ENCODE measurements around the gene NUP85. TPM values are rescaled to one million over a fixed set of nuclear protein-coding genes. Genes with fewer than 3 reads are reported as not detected.
A peak's percentile ranks its signal among the peaks of the same experiment; 100 is the strongest.
"Not testable (repeated sequence)": the region's sequence is repeated elsewhere in the genome, so short reads cannot be mapped to it uniquely, and the experiment has no call there.

The NUP85 gene
- total RNA-seq, 1 donor from 2014 or later: 136 TPM

DNA sequence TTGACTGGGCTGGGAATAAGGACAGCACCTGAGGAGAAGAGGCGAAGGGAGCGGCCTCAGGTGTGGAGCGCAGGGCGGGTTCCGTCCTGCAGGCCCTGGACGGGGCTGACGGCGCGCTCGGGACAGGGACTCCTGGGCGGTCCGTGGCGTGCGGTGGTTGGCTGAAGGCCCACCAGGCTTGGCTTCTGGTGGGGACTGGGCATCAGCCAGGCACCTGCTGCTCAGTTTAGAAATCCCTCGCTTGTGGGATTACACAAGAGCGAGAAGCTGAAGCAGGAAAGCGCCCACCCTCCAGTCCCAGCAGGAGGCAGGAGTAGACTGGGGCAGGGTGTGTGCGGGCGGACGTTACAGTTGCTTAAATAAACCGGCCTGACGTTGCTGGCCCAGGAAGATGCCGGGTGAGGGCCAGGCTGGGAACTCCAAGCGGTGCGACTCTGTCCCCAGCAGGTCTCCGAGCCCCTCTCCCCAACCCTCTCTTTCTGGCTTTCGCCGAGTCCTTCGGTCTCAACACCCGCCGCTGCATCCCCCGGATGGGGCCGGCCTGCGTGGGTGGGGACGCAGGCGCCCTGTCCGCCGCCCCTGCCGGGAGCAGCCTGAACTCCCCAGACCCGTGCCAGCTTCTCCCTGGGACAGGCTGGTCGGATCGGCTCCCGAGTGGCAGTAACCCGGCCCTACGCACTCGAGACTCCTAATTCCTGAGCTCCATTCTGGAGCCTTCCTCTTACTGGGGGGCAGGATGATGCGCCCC lies 64.9 kb downstream of the NUP85 start:
- peak; percentile 89 for DNase-seq
- Mint-ChIP-seq H3K27me3 (no peaks in the 10 kb centered on the region), H3K9me3 (no peaks in the 10 kb centered on the region), H3K36me3 (ENCODE audit: low read depth) (peaks cover 48% of the 10 kb centered on the region), H3K4me1 (peaks cover 32% of the 10 kb centered on the region), H3K4me3 (peak overlapping the region; percentile 87), H3K27ac (peak overlapping the region; percentile 90)
- intact Hi-C loops (cut with micrococcal nuclease): loop anchor here (1.0 kb wide), 2 partner anchors 9 to 135 kb away; partner anchors contain the start of genes GGA3, GRB2 and MRPS7

DNA sequence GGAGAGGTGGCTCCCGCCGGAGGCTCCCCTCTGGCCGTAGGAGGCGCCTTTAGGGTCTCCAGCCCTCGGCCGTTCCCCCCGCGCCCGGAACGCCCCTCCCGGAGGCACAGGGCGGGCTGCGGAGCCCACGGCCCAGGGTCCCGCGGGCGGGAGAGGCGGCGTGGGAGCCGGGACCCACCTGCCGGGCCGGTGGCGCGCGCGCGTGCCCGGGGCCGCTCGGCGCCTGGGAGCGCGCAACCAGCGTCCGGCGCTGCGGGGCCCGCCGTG lies 65.4 kb downstream of the NUP85 start, which contains the start of gene MIF4GD:
MIF4GD (minus strand) TSS at position 266 of the 267 bp plus-strand sequence. CDS start 1,036 bp downstream, outside the sequence.
- Mint-ChIP-seq H3K27ac (peak within 1 kb of the TSS; percentile 90), H3K27me3 (no peaks in the 10 kb centered on the region), H3K9me3 (no peaks in the 10 kb centered on the region), H3K4me3 (peak within 1 kb of the TSS; percentile 89), H3K36me3 (ENCODE audit: low read depth) (peaks cover 46% of the 10 kb centered on the region), H3K4me1 (peaks cover 32% of the 10 kb centered on the region)
- intact Hi-C loops (cut with micrococcal nuclease): loop anchor here (1.0 kb wide), 4 partner anchors 10 to 141 kb away; partner anchors contain the start of genes GGA3, GRB2, MRPS7 and SLC25A19
- no peak for DNase-seq

- no peaks in the 10 kb centered on the region for H3K27me3 Mint-ChIP-seq
- no peaks in the 10 kb centered on the region for H3K9me3 Mint-ChIP-seq
- peak overlapping the region; percentile 89 for H3K4me3 Mint-ChIP-seq
- peak overlapping the region; percentile 87 for H3K27ac Mint-ChIP-seq
- intact Hi-C loops (cut with micrococcal nuclease): loop anchor here (1.0 kb wide), 2 partner anchors 18 to 141 kb away; partner anchors contain the start of gene SLC25A19
- H3K4me1 Mint-ChIP-seq: peaks cover 32% of the 10 kb centered on the region
- H3K36me3 Mint-ChIP-seq (ENCODE audit: low read depth): peaks cover 45% of the 10 kb centered on the region
- peak; percentile 97 for DNase-seq
Measured at GRCh38 chr17:75271233-75271954, 65.9 kb downstream of the NUP85 start.

DNA sequence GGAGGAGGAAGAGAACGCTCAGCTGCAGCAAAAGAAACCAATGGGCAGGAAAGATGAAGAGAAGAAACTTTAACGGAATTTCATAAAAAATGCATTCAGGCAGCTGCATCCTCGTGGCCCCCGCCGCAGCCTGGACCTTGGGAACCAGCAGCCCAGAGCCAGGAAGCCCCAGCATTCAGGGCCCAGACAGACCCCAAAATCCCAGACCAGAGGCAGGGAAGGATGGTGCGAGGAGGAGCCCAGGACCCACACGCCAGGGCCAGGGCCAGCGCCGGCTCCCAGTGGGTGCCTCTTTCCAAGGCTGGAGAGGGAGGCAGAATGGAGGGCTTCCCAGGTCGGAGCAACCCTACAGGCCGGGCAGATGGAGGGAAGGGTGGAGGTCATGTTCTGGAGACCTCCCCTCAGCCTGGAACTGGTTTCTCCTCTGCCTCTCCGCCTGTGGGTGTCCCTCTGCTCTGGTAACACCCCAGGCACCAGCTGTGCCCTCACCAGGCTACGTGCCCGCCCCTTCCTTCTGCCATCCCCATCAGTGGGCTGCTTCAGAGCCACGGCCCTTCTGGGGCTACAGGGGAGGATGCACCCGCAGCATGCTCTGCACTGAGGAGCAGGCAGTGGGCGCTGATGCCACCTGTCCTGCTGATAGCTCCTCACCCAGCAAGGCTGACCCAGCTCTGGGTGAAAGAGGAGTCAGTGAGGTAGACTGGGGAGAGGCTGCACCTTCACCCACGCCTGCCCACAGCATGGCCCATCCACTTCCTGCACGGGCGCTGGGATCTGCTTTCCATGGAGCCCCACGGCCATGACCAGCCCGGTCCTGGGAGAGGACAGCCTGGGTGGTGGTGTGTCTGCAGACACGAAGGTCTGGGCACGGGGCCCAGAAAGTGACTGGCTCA lies 66.7 kb downstream of the NUP85 start:
- peaks cover 41% of the 10 kb centered on the region for H3K36me3 Mint-ChIP-seq (ENCODE audit: low read depth)
- no peak for DNase-seq
- H3K27me3 Mint-ChIP-seq: no peaks in the 10 kb centered on the region
- no peaks in the 10 kb centered on the region for H3K9me3 Mint-ChIP-seq
- intact Hi-C loops (cut with micrococcal nuclease): loop anchor here (1.0 kb wide), 2 partner anchors 17 to 140 kb away; partner anchors contain the start of gene SLC25A19
- H3K27ac Mint-ChIP-seq: peak overlapping the region; percentile 87
- H3K4me3 Mint-ChIP-seq: peak overlapping the region; percentile 89
- H3K4me1 Mint-ChIP-seq: peaks cover 30% of the 10 kb centered on the region

GRCh38 chr17:75272848-75273184 lies 67.3 kb downstream of the NUP85 start:
- H3K27ac Mint-ChIP-seq: peak overlapping the region; percentile 69
- H3K27me3 Mint-ChIP-seq: no peaks in the 10 kb centered on the region

DNA sequence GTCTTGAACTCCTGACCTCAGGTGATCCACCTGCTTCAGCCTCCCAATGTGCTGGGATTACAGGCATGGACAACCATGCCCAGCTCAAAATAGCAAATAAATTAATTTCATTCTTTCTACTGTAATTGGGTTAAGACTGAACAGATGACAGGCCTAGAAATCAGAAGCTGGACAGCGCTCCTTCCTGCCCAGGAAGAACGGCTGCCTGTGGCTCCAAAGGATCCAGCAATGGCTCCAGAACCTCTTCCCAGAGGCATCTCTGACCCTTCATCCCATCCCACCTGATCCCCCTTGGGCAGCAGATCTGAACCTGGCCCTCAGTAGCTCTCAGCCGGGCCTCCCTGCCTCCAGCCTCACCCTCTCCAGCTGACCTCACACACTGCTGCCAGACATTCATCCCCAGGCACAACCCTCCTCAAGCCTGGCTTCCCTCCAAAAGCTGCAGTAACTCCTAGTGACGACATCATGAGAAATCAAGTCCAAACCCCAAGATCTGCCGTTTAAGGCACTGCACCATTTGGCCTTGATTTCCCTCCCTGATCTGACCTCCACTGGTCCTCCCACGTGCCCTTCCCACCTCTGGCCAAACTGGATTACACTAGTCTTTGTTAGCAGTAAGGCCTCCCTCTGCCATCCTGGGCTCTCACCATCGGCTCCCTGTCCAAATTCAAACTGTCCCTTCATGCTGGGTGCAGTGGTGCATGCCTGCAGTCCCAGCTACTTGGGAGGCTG lies 68.7 kb downstream of the NUP85 start:
- Mint-ChIP-seq H3K27ac (peak overlapping the region; percentile 36), H3K4me3 (peak overlapping the region; percentile 41), H3K36me3 (ENCODE audit: low read depth) (peaks cover 47% of the 10 kb centered on the region), H3K27me3 (no peaks in the 10 kb centered on the region), H3K4me1 (peaks cover 28% of the 10 kb centered on the region), H3K9me3 (no peaks in the 10 kb centered on the region)
- intact Hi-C loops (cut with micrococcal nuclease): no loop called here
- DNase-seq: no peak

More at GRCh38 chr17:75272848-75273184, 67.3 kb downstream of the NUP85 start:
- Mint-ChIP-seq H3K4me1 (peaks cover 30% of the 10 kb centered on the region), H3K4me3 (peak overlapping the region; percentile 89), H3K36me3 (ENCODE audit: low read depth) (peaks cover 42% of the 10 kb centered on the region), H3K9me3 (no peaks in the 10 kb centered on the region)
- DNase-seq: no peak
- intact Hi-C loops (cut with micrococcal nuclease): no loop called here

DNA sequence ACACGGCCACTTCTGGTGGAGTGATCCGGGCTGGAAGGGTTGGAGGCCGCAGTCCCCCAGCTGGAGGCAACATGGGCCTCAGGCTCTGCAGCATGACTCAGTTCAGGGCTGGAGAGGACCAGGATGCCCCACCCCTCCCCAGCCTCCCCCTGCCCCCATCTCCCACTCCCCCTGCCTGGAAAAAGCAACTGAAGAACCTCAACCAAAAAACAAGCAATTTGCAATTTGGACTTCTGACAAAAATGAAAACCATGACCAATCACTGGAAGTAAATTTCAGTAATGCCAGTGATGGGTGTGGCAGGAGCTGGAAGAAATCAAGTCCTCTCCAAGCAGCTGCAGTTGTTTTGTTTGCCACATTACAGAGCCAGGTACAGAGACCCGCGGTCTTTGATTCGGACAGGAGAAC lies 72.2 kb downstream of the NUP85 start:
- peaks cover 49% of the 10 kb centered on the region for H3K36me3 Mint-ChIP-seq (ENCODE audit: low read depth)
- no peak overlapping the region for H3K27ac Mint-ChIP-seq
- peaks cover 13% of the 10 kb centered on the region for H3K4me1 Mint-ChIP-seq

DNA sequence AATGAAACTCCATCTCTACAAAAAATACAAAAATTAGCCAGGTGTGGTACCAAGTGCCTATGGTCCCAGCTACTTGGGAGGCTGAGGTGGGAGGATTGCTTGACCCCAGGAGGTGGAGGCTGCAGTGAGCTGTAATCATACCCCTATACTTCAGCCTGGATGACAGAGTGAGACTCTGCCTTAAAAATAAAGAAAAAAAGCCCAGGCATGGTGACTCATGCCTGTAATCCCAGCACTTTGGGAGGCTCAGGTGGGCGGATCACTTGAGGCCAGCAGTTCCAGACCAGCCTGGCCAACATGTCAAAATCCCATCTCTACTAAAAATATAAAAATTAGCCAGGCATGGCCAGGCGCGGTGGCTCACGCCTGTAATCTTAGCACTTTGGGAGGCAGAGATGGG lies 74.7 kb downstream of the NUP85 start:
- intact Hi-C loops (cut with micrococcal nuclease); H3K4me3 Mint-ChIP-seq; DNase-seq; H3K27ac Mint-ChIP-seq; H3K4me1 Mint-ChIP-seq; H3K9me3 Mint-ChIP-seq; H3K27me3 Mint-ChIP-seq: not testable (repeated sequence)
- H3K36me3 Mint-ChIP-seq (ENCODE audit: low read depth): peaks cover 45% of the 10 kb centered on the region

More for the DNA sequence above, 72.2 kb downstream of the NUP85 start:
- Mint-ChIP-seq H3K4me3 (no peak overlapping the region), H3K27me3 (no peaks in the 10 kb centered on the region), H3K9me3 (no peaks in the 10 kb centered on the region)
- intact Hi-C loops (cut with micrococcal nuclease): no loop called here
- no peak for DNase-seq

- intact Hi-C loops (cut with micrococcal nuclease): no loop called here
- Mint-ChIP-seq H3K9me3 (no peaks in the 10 kb centered on the region), H3K36me3 (ENCODE audit: low read depth) (peaks cover 48% of the 10 kb centered on the region), H3K27me3 (no peaks in the 10 kb centered on the region), H3K4me3 (no peak overlapping the region), H3K27ac (no peak overlapping the region), H3K4me1 (peaks cover 18% of the 10 kb centered on the region)
- no peak for DNase-seq
Measured at GRCh38 chr17:75285123-75285522, 79.6 kb downstream of the NUP85 start.

Other genes with a start within 250 kb of the NUP85 start
- 0.17 TPM in 1 of 2 replicates, not detected in the other for gene HID1, start 232.9 kb upstream of the NUP85 start, total RNA-seq
- gene CDR2L, start 218.0 kb upstream of the NUP85 start, total RNA-seq: 1.4 and 1.8 TPM in 2 replicates
- gene MRPL58, start 193.0 kb upstream of the NUP85 start, total RNA-seq: 73.3 and 74.3 TPM in 2 replicates
- 158 and 161 TPM in 2 replicates for gene ATP5PD, start 158.7 kb upstream of the NUP85 start, total RNA-seq
- 18.7 and 19.0 TPM in 2 replicates for gene KCTD2, start 158.5 kb upstream of the NUP85 start, total RNA-seq
- 6.8 and 7.2 TPM in 2 replicates for gene SLC16A5, start 117.7 kb upstream of the NUP85 start, total RNA-seq
- gene ARMC7, start 95.7 kb upstream of the NUP85 start, total RNA-seq: 11.2 and 12.0 TPM in 2 replicates
- gene NT5C, start 73.9 kb upstream of the NUP85 start, total RNA-seq: 76.5 and 84.7 TPM in 2 replicates
- 271 and 292 TPM in 2 replicates for gene JPT1, start 51.2 kb upstream of the NUP85 start, total RNA-seq
- 658 and 659 TPM in 2 replicates for gene SUMO2, start 22.7 kb upstream of the NUP85 start, total RNA-seq
- gene GGA3, start 55.9 kb downstream of the NUP85 start, total RNA-seq: 84.2 and 86.9 TPM in 2 replicates
- gene MRPS7, start 56.2 kb downstream of the NUP85 start, total RNA-seq: 121 and 127 TPM in 2 replicates
- gene MIF4GD, start 65.6 kb downstream of the NUP85 start, total RNA-seq: 45.9 and 48.7 TPM in 2 replicates
- 131 and 132 TPM in 2 replicates for gene SLC25A19, start 83.8 kb downstream of the NUP85 start, total RNA-seq
- 172 and 182 TPM in 2 replicates for gene GRB2, start 200.0 kb downstream of the NUP85 start, total RNA-seq

Data from activated CD4-positive, alpha-beta T cell treated with anti-CD3 and anti-CD28 coated beads, Interleukin-2, amount 10 ng/mL, durations not matched to agents 24 days and 14 days (primary cell).